Lower lobe of right lung (tissue), 2 donors: Measurements from ENCODE around the gene TMEM229A. TPM values are rescaled to one million over a fixed set of nuclear protein-coding genes. Genes with fewer than 3 reads are reported as not detected.

ENCODE experiments used
- ATAC-seq, 2 donors: fragments of 200-7000 bp; cut with Tn5 transposase; one replicate each; pipeline ENCODE4 v1.9.1; 2020 to 2022; ENCODE audit warnings: mild to moderate bottlenecking in 2 of 2, moderate library complexity in 2 of 2
- DNase-seq: peaks from one replicate; pipeline ENCODE4 v3.0.0-alpha.2; 2020
- H3K27ac ChIP-seq: fragments of 200-600 bp; one replicate; pipeline ENCODE4 v1.8.0; 2022
- H3K27me3 ChIP-seq: fragments of 200-600 bp; one replicate; pipeline ENCODE4 v1.8.0; 2022; ENCODE audit warnings: low read depth
- H3K36me3 ChIP-seq: fragments of 200-600 bp; one replicate; pipeline ENCODE4 v1.8.0; 2022; ENCODE audit warnings: mild to moderate bottlenecking
- H3K4me1 ChIP-seq: fragments of 200-600 bp; one replicate; pipeline ENCODE4 v1.8.0; 2022
- H3K4me3 ChIP-seq: fragments of 200-600 bp; one replicate; pipeline ENCODE4 v1.8.0; 2022; ENCODE audit warnings: mild to moderate bottlenecking
- H3K9me3 ChIP-seq: fragments of 200-600 bp; one replicate; pipeline ENCODE4 v1.8.0; 2022
- intact Hi-C: fragments of 100-400 bp; cut with DNase I; formaldehyde crosslinking; loops from one replicate; pipeline ENCODE4 v1.11.0; 2022
- total RNA-seq: library from RNA; stranded (reverse); fragmentation: NEBNext Ultra II Directional; extraction: Animal tissue kit (Norgen Biotek cat#: 25700); gene quantifications from one replicate; pipeline ENCODE4 v1.2.1, GENCODE V29; 2021
- TF ChIP-seq, protein P1 (sequence below): fragments of 200-600 bp; IDR thresholded peaks from one replicate; pipeline ENCODE4 v1.8.0; 2022; ENCODE audit warnings: antibody characterized with exemption, mild to moderate bottlenecking
- donor health status: DM: no; HTN: yes; CAD: no; lungs with severe emphysema.

TMEM229A gene
- total RNA-seq, 1 donor from 2014 or later, result not detected

- TF ChIP-seq, protein P1, sequence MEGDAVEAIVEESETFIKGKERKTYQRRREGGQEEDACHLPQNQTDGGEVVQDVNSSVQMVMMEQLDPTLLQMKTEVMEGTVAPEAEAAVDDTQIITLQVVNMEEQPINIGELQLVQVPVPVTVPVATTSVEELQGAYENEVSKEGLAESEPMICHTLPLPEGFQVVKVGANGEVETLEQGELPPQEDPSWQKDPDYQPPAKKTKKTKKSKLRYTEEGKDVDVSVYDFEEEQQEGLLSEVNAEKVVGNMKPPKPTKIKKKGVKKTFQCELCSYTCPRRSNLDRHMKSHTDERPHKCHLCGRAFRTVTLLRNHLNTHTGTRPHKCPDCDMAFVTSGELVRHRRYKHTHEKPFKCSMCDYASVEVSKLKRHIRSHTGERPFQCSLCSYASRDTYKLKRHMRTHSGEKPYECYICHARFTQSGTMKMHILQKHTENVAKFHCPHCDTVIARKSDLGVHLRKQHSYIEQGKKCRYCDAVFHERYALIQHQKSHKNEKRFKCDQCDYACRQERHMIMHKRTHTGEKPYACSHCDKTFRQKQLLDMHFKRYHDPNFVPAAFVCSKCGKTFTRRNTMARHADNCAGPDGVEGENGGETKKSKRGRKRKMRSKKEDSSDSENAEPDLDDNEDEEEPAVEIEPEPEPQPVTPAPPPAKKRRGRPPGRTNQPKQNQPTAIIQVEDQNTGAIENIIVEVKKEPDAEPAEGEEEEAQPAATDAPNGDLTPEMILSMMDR, result no peak
- ATAC-seq (no peak), DNase-seq (no peak)
- Histone ChIP-seq H3K27ac (no peak overlapping the region), H3K9me3 (no peaks in the 10 kb centered on the region), H3K27me3 (no peaks in the 10 kb centered on the region), H3K4me1 (no peaks in the 10 kb centered on the region), H3K4me3 (no peak overlapping the region), H3K36me3 (no peaks in the 10 kb centered on the region)
- intact Hi-C loops, result no loop called here
These were observed 33.2 kb downstream of the TMEM229A start for GRCh38 chr7:123999703-124000102.

GRCh38 chr7:123998921-123999320, 33.9 kb downstream of the TMEM229A start:
- H3K36me3 ChIP-seq, result no peaks in the 10 kb centered on the region
- TF ChIP-seq, protein P1, result no peak
- H3K27me3 ChIP-seq, result no peaks in the 10 kb centered on the region
- H3K4me3 ChIP-seq, result no peak overlapping the region
- H3K27ac ChIP-seq, result no peak overlapping the region
- intact Hi-C loops, result no loop called here
- no peaks in the 10 kb centered on the region for H3K4me1 ChIP-seq
- no peaks in the 10 kb centered on the region for H3K9me3 ChIP-seq
- ATAC-seq (no peak), DNase-seq (no peak)

- no peaks in the 10 kb centered on the region for H3K27me3 ChIP-seq
- H3K4me1 ChIP-seq, result no peaks in the 10 kb centered on the region
- H3K9me3 ChIP-seq, result no peaks in the 10 kb centered on the region
- ATAC-seq, result no peak
- intact Hi-C loops, result no loop called here
- no peak overlapping the region for H3K27ac ChIP-seq
- no peaks in the 10 kb centered on the region for H3K36me3 ChIP-seq
- TF ChIP-seq, protein P1, result no peak
- H3K4me3 ChIP-seq, result no peak overlapping the region
- no peak for DNase-seq
These were observed 36.6 kb downstream of the TMEM229A start for GRCh38 chr7:123996327-123996625.

DNA sequence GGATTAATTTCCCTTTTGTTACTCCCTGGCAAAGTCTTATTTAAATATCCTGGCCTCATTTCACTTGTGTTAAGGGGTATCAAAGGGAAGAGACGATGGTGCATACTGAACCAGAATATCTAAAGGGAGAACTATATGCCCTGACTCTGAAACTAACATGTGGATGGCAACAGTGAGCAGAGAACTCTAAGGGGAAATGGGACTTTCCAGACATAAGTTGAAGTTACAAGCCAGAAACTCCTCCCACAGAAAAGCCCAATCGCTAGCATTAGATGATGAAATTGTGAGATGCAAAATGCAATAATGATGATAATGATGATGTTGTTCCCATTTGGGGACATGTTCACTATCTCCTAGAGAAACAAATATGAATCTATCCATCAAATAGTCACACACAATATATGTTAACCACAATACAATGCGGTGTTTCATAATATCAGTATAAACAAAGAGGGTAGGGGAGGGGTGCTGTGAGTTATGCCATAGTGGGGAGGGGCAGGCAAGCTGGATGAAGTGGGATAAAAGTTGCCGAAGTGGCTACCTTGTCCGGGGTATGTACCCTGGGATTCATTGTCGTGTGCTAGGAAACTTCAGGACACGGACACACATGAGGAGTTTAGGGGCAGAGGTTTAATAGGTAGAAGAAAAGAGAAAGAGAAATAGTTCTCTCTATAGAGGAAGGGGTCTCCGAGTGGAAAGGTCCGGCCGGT, 37.1 kb downstream of the TMEM229A start:
- TF ChIP-seq, protein P1, result no peak
- H3K9me3 ChIP-seq, result no peaks in the 10 kb centered on the region
- H3K36me3 ChIP-seq, result no peaks in the 10 kb centered on the region
- no peaks in the 10 kb centered on the region for H3K4me1 ChIP-seq
- ATAC-seq (no peak), DNase-seq (no peak)
- no peak overlapping the region for H3K4me3 ChIP-seq
- intact Hi-C loops, result no loop called here
- no peak overlapping the region for H3K27ac ChIP-seq
- H3K27me3 ChIP-seq, result no peaks in the 10 kb centered on the region

DNA sequence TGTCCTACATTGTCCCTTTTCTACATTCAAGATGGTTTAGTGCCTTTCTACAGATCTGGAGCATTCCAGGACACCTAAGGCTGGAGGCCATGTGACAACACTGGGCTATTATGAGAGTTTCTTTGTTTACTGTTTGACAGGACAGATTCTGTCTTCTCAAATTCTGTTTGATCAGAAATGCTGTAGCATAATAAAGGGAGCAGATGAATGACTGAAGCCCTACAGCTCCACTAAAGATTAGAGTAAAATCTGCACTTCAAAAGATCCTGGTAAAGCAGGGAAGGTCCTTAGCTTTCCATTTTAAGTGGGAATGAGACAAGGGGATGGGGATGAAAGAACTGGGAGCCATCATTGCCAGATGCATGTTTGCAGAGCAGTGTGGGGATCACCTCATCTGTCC, 38.4 kb downstream of the TMEM229A start:
- Histone ChIP-seq H3K27me3 (no peaks in the 10 kb centered on the region), H3K9me3 (no peaks in the 10 kb centered on the region), H3K36me3 (no peaks in the 10 kb centered on the region), H3K27ac (no peak overlapping the region), H3K4me1 (no peaks in the 10 kb centered on the region), H3K4me3 (no peak overlapping the region)
- intact Hi-C loops, result no loop called here
- DNase-seq, result no peak
- TF ChIP-seq, protein P1, result no peak
- no peak for ATAC-seq
